Hepatocyte (in vitro differentiated cells): ENCODE data around the gene SLC1A2.

Experiments used
- CTCF ChIP-seq: fragments of 200-600 bp; sonication (generic); IDR thresholded peaks from 2 replicates; pipeline ENCODE4 v1.5.1; 2016; ENCODE audit warnings: antibody characterized with exemption, mild to moderate bottlenecking; ENCODE audit not compliant: poor library complexity
- EZH2 ChIP-seq: fragments of 200-600 bp; sonication (generic); IDR thresholded peaks from 2 replicates; pipeline ENCODE4 v1.6.1; 2016; ENCODE audit warnings: antibody characterized with exemption, mild to moderate bottlenecking, borderline replicate concordance
- EZH2phosphoT487 ChIP-seq: fragments of 200-600 bp; sonication (generic); IDR thresholded peaks from one replicate; pipeline ENCODE4 v1.6.1; 2018; ENCODE audit warnings: antibody characterized with exemption, mild to moderate bottlenecking, low read depth, moderate library complexity; ENCODE audit not compliant: unreplicated experiment, severe bottlenecking

- TF ChIP-seq CTCF (no peak), EZH2 (no peak), EZH2phosphoT487 (no peak)
Measured at GRCh38 chr11:35352077-35352888, 67.1 kb downstream of the SLC1A2 start.
